ENCODE measurements around the gene HDDC2.
"Not testable (repeated sequence)": the region's sequence is repeated elsewhere in the genome, so short reads cannot be mapped to it uniquely, and the experiment has no call there.

The HDDC2 gene

GRCh38 chr6:125296471-125296870, 5.3 kb downstream of the HDDC2 start:
- no peaks in the 10 kb centered on the region for H3K27me3 Mint-ChIP-seq
- no peak overlapping the region for H3K27ac Mint-ChIP-seq
- H3K9me3 Mint-ChIP-seq = no peaks in the 10 kb centered on the region
- ATAC-seq (ENCODE audit: low read depth) = no peak
- DNase-seq (ENCODE audit: low spot score in 2 of 2) = no peak
- H3K36me3 Mint-ChIP-seq = peaks cover 36% of the 10 kb centered on the region
- peaks cover 33% of the 10 kb centered on the region for H3K4me1 Mint-ChIP-seq
- H3K4me3 Mint-ChIP-seq = no peak overlapping the region

GRCh38 chr6:125294925-125295324, 6.8 kb downstream of the HDDC2 start:
- no peak overlapping the region for H3K27ac Mint-ChIP-seq
- H3K27me3 Mint-ChIP-seq = no peaks in the 10 kb centered on the region
- ATAC-seq (ENCODE audit: low read depth) = no peak
- H3K4me3 Mint-ChIP-seq = no peak overlapping the region
- H3K4me1 Mint-ChIP-seq = peaks cover 22% of the 10 kb centered on the region
- DNase-seq (ENCODE audit: low spot score in 2 of 2) = no peak
- H3K9me3 Mint-ChIP-seq = no peaks in the 10 kb centered on the region
- H3K36me3 Mint-ChIP-seq = peaks cover 41% of the 10 kb centered on the region

- Mint-ChIP-seq H3K9me3 (no peaks in the 10 kb centered on the region), H3K4me3 (no peak overlapping the region), H3K4me1 (peaks cover 17% of the 10 kb centered on the region)
Observed at GRCh38 chr6:125294036-125294435, 7.7 kb downstream of the HDDC2 start.

GRCh38 chr6:125293587-125293986, 8.2 kb downstream of the HDDC2 start:
- H3K4me3 Mint-ChIP-seq = no peak overlapping the region
- peaks cover 40% of the 10 kb centered on the region for H3K36me3 Mint-ChIP-seq
- no peak for ATAC-seq (ENCODE audit: low read depth)
- DNase-seq (ENCODE audit: low spot score in 2 of 2) = no peak
- no peaks in the 10 kb centered on the region for H3K9me3 Mint-ChIP-seq
- no peaks in the 10 kb centered on the region for H3K27me3 Mint-ChIP-seq
- no peak overlapping the region for H3K27ac Mint-ChIP-seq
- H3K4me1 Mint-ChIP-seq = peaks cover 17% of the 10 kb centered on the region

More at GRCh38 chr6:125294036-125294435, 7.7 kb downstream of the HDDC2 start:
- ATAC-seq (ENCODE audit: low read depth) (no peak), DNase-seq (ENCODE audit: low spot score in 2 of 2) (no peak)
- H3K27ac Mint-ChIP-seq = no peak overlapping the region
- H3K36me3 Mint-ChIP-seq = peaks cover 40% of the 10 kb centered on the region
- no peaks in the 10 kb centered on the region for H3K27me3 Mint-ChIP-seq

GRCh38 chr6:125287718-125288117, 14.0 kb downstream of the HDDC2 start:
- H3K4me3 Mint-ChIP-seq = no peak overlapping the region
- ATAC-seq (ENCODE audit: low read depth) = no peak
- no peak for DNase-seq (ENCODE audit: low spot score in 2 of 2)
- peaks cover 64% of the 10 kb centered on the region for H3K36me3 Mint-ChIP-seq
- no peaks in the 10 kb centered on the region for H3K27me3 Mint-ChIP-seq
- H3K4me1 Mint-ChIP-seq = peaks cover 20% of the 10 kb centered on the region
- no peak overlapping the region for H3K27ac Mint-ChIP-seq
- H3K9me3 Mint-ChIP-seq = peaks cover 8% of the 10 kb centered on the region

- ATAC-seq (ENCODE audit: low read depth) = no peak
- Mint-ChIP-seq H3K27me3 (no peaks in the 10 kb centered on the region), H3K36me3 (peaks cover 67% of the 10 kb centered on the region), H3K27ac (no peak overlapping the region), H3K4me3 (no peak overlapping the region), H3K9me3 (peaks cover 10% of the 10 kb centered on the region), H3K4me1 (peaks cover 22% of the 10 kb centered on the region)
- DNase-seq (ENCODE audit: low spot score in 2 of 2) = no peak
Observed at GRCh38 chr6:125285936-125286335, 15.8 kb downstream of the HDDC2 start.

DNA sequence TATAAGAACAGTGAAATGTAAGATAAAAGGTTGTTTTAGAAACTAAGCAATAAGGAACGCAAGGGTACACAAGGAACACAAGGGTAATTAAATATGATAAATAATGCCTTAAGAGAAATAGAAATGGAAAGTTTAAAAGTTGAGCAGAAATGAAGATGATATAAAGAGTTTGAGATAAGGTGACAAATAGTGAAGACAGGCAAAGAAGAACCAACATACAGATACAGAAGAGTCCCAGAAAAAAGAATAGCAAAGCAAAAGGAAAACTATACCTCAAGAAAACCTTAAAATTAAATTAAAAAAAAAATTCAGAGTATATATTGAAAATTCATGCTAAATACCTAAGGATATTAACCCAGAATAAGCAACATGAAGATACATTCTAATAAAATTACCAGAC, 16.4 kb downstream of the HDDC2 start:
- Mint-ChIP-seq H3K36me3 (peaks cover 69% of the 10 kb centered on the region), H3K4me3 (no peak overlapping the region), H3K4me1 (peaks cover 22% of the 10 kb centered on the region), H3K9me3 (peaks cover 10% of the 10 kb centered on the region), H3K27ac (no peak overlapping the region), H3K27me3 (no peaks in the 10 kb centered on the region)
- DNase-seq (ENCODE audit: low spot score in 2 of 2) (no peak), ATAC-seq (ENCODE audit: low read depth) (no peak)

GRCh38 chr6:125282470-125282869, 19.3 kb downstream of the HDDC2 start:
- H3K27ac Mint-ChIP-seq; H3K9me3 Mint-ChIP-seq; H3K27me3 Mint-ChIP-seq; DNase-seq (ENCODE audit: low spot score in 2 of 2); ATAC-seq (ENCODE audit: low read depth); H3K4me3 Mint-ChIP-seq: not testable (repeated sequence)
- peaks cover 22% of the 10 kb centered on the region for H3K4me1 Mint-ChIP-seq
- H3K36me3 Mint-ChIP-seq = peaks cover 71% of the 10 kb centered on the region

- not testable (repeated sequence) for ATAC-seq (ENCODE audit: low read depth); H3K27ac Mint-ChIP-seq; H3K9me3 Mint-ChIP-seq; H3K27me3 Mint-ChIP-seq; H3K4me3 Mint-ChIP-seq; DNase-seq (ENCODE audit: low spot score in 2 of 2)
- Mint-ChIP-seq H3K4me1 (peaks cover 22% of the 10 kb centered on the region), H3K36me3 (peaks cover 71% of the 10 kb centered on the region)
Observed at GRCh38 chr6:125280370-125281035, 21.3 kb downstream of the HDDC2 start.

- no peaks in the 10 kb centered on the region for H3K27me3 Mint-ChIP-seq
- H3K9me3 Mint-ChIP-seq = peaks cover 2% of the 10 kb centered on the region
- no peak overlapping the region for H3K27ac Mint-ChIP-seq
- H3K36me3 Mint-ChIP-seq = peaks cover 69% of the 10 kb centered on the region
- ATAC-seq (ENCODE audit: low read depth) (no peak), DNase-seq (ENCODE audit: low spot score in 2 of 2) (no peak)
- H3K4me3 Mint-ChIP-seq = no peak overlapping the region
- peaks cover 22% of the 10 kb centered on the region for H3K4me1 Mint-ChIP-seq
Observed at GRCh38 chr6:125279961-125280360, 21.8 kb downstream of the HDDC2 start.

DNA sequence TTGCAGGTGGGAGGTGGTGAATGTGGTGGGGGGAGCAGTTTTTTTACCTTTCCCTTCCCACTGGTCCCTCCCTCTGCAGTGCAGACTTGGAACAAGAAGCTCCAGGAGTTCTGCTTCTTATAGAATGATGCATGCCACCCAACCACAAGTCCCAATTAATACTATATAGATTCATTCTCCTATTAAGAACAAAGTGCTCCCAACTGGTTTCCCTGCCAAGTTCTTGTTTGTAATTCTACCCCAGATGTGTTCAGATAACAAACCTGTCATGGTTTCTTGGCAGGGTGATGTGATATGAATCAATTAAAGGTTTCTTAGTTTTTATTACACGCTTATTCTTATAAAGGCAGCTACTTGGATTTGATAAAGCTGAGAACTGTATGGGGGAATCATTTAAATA, 23.9 kb downstream of the HDDC2 start:
- H3K27ac Mint-ChIP-seq = no peak overlapping the region
- H3K9me3 Mint-ChIP-seq = peaks cover 2% of the 10 kb centered on the region
- DNase-seq (ENCODE audit: low spot score in 2 of 2) (no peak), ATAC-seq (ENCODE audit: low read depth) (no peak)
- H3K36me3 Mint-ChIP-seq = peaks cover 66% of the 10 kb centered on the region
- peaks cover 6% of the 10 kb centered on the region for H3K4me1 Mint-ChIP-seq
- H3K27me3 Mint-ChIP-seq = no peaks in the 10 kb centered on the region
- H3K4me3 Mint-ChIP-seq = no peak overlapping the region

DNA sequence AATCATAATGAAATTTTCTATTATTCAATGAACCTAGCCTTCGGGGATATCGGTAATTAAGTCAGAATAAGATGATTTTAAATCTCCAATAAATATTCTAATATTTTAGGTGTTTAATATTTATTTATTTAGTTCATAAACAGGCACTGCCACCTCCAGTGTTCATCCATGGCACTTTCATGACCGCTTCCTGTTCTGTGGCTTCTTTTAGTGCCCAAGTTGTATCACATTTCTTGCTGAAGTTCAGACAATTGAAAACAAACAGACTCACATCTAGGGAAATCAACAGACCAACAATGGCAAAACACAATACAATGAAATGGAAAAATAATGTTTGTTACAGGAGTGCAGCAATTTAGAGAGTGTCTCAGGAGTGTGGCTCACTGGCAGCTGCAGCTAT, 26.0 kb downstream of the HDDC2 start:
- no peaks in the 10 kb centered on the region for H3K4me1 Mint-ChIP-seq
- H3K36me3 Mint-ChIP-seq = peaks cover 55% of the 10 kb centered on the region
- DNase-seq (ENCODE audit: low spot score in 2 of 2) (no peak), ATAC-seq (ENCODE audit: low read depth) (no peak)
- H3K27ac Mint-ChIP-seq = peak overlapping the region; percentile 8
- no peak overlapping the region for H3K4me3 Mint-ChIP-seq
- H3K9me3 Mint-ChIP-seq = no peaks in the 10 kb centered on the region
- no peaks in the 10 kb centered on the region for H3K27me3 Mint-ChIP-seq

DNA sequence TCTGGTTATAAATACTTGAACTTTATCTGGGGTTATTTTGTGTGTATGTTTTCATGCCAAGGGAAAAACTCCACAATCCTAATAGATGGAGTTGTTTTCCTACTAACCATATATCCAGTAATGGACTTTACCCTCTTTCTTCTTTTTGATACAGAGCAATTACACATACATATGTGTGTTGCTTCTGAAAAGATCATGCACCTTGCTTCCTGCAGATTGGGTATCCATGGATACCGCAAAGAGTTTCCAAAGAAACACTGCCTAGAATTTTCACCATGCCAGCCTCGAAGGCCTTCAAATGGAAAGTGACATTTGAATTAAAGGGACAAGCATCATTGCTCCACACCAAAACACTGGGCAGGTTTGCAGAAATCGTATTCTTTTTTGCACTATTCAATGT, 26.8 kb downstream of the HDDC2 start:
- Mint-ChIP-seq H3K36me3 (peaks cover 51% of the 10 kb centered on the region), H3K27me3 (no peaks in the 10 kb centered on the region), H3K4me1 (no peaks in the 10 kb centered on the region), H3K4me3 (no peak overlapping the region), H3K9me3 (no peaks in the 10 kb centered on the region), H3K27ac (peak overlapping the region; percentile 5)
- DNase-seq (ENCODE audit: low spot score in 2 of 2) (no peak), ATAC-seq (ENCODE audit: low read depth) (no peak)

- Mint-ChIP-seq H3K36me3 (peaks cover 45% of the 10 kb centered on the region), H3K27me3 (no peaks in the 10 kb centered on the region), H3K9me3 (no peaks in the 10 kb centered on the region), H3K4me1 (no peaks in the 10 kb centered on the region), H3K27ac (no peak overlapping the region), H3K4me3 (no peak overlapping the region)
- DNase-seq (ENCODE audit: low spot score in 2 of 2) = no peak
- no peak for ATAC-seq (ENCODE audit: low read depth)
Observed at GRCh38 chr6:125273965-125274364, 27.8 kb downstream of the HDDC2 start.

DNA sequence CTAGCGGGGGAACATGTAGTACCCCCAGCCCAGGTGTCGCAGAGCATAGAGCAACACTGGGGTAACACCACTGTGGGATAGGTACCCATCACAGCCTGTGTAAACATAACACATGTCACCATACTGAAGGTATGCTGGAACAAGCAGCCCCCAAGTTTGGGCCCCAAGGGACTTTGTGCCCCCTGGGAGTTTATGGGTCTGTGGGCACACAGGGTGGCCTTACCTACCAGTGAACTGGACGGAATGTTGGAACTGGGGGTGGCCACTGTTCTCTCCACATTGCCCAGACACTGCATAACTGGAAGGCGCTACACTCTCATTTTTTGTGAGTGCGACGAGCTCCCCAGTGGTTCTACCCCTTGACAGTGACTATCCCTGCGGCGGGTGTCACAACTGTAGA, 28.5 kb downstream of the HDDC2 start:
- no peaks in the 10 kb centered on the region for H3K9me3 Mint-ChIP-seq
- no peak overlapping the region for H3K4me3 Mint-ChIP-seq
- ATAC-seq (ENCODE audit: low read depth) (no peak), DNase-seq (ENCODE audit: low spot score in 2 of 2) (no peak)
- no peak overlapping the region for H3K27ac Mint-ChIP-seq
- H3K4me1 Mint-ChIP-seq = no peaks in the 10 kb centered on the region
- H3K36me3 Mint-ChIP-seq = peaks cover 40% of the 10 kb centered on the region
- H3K27me3 Mint-ChIP-seq = no peaks in the 10 kb centered on the region
